ENCODE data around the gene RPS6KB1. TPM values are rescaled to one million over a fixed set of nuclear protein-coding genes. Genes with fewer than 3 reads are reported as not detected.
"Not testable (repeated sequence)": the region's sequence is repeated elsewhere in the genome, so short reads cannot be mapped to it uniquely, and the experiment has no call there.

RPS6KB1 gene
- total RNA-seq, 1 experiment from 2014 or later: 21.6 TPM

- peak overlapping the region; percentile 86 for H3K27ac Mint-ChIP-seq
- H3K9me3 Mint-ChIP-seq: no peaks in the 10 kb centered on the region
- ChIA-PET POLR2A (interaction anchor here (1.0 to 1.9 kb wide), 3 partner anchors 13 to 16 kb away, joined by 5 to 8 read pairs (median 5); no protein-coding TSS in a partner anchor), CTCF (interaction anchor here (0.6 to 2.4 kb wide), 11 partner anchors 10 to 183 kb away, joined by 3 to 24 read pairs (median 6); no protein-coding TSS in a partner anchor)
- no peak overlapping the region for H3K4me3 Mint-ChIP-seq
- H3K36me3 Mint-ChIP-seq: no peaks in the 10 kb centered on the region
- peak; percentile 92 for ATAC-seq
- no peak for TF ChIP-seq SP1 (CRISPR knock-in tag; conservative IDR thresholded peaks at IDR 0.05)
- peak; percentile 90 for TF ChIP-seq GABPB1 (CRISPR knock-in tag; IDR thresholded peaks at IDR 0.05)
- TF ChIP-seq AFF4 (CRISPR knock-in tag; IDR thresholded peaks at IDR 0.05; ENCODE audit: borderline replicate concordance): no peak
- peak; percentile 33; the same call in 1 of the 2 replicates for TF ChIP-seq MAX (CRISPR knock-in tag; IDR thresholded peaks at IDR 0.05)
- H3K4me1 Mint-ChIP-seq: peaks cover 43% of the 10 kb centered on the region
- peak; percentile 56 for DNase-seq (ENCODE audit: low spot score)
- no peaks in the 10 kb centered on the region; the same call in 1 of the 2 replicates for H3K27me3 Mint-ChIP-seq (ENCODE audit: low read depth)
These were observed 39.6 kb upstream of the RPS6KB1 start for GRCh38 chr17:59853168-59853918.

GRCh38 chr17:59853919-59854729 lies 38.8 kb upstream of the RPS6KB1 start:
- not testable (repeated sequence) for ATAC-seq; H3K27ac Mint-ChIP-seq; H3K36me3 Mint-ChIP-seq; H3K9me3 Mint-ChIP-seq; H3K4me3 Mint-ChIP-seq; H3K27me3 Mint-ChIP-seq (ENCODE audit: low read depth); DNase-seq (ENCODE audit: low spot score)
- peak; percentile 86 for TF ChIP-seq GABPB1 (CRISPR knock-in tag; IDR thresholded peaks at IDR 0.05)
- ChIA-PET POLR2A (interaction anchor here (0.6 to 1.9 kb wide), 5 partner anchors 13 to 17 kb away, joined by 3 to 8 read pairs (median 5); no protein-coding TSS in a partner anchor), CTCF (interaction anchor here (0.6 to 2.4 kb wide), 11 partner anchors 11 to 183 kb away, joined by 3 to 24 read pairs (median 6); no protein-coding TSS in a partner anchor)
- H3K4me1 Mint-ChIP-seq: peaks cover 39% of the 10 kb centered on the region

GRCh38 chr17:59856859-59857794 lies 35.8 kb upstream of the RPS6KB1 start:
- DNase-seq (ENCODE audit: low spot score) (no peak), ATAC-seq (peak; percentile 34)
- Mint-ChIP-seq H3K36me3 (peaks cover 18% of the 10 kb centered on the region), H3K4me1 (peaks cover 24% of the 10 kb centered on the region), H3K27ac (peak overlapping the region; percentile 10; the same call in 1 of the 2 replicates), H3K9me3 (no peaks in the 10 kb centered on the region), H3K4me3 (no peak overlapping the region), H3K27me3 (ENCODE audit: low read depth) (no peaks in the 10 kb centered on the region; the same call in 1 of the 2 replicates)
- CTCF ChIA-PET: interaction anchor here (0.5 to 1.7 kb wide), 9 partner anchors 8 to 150 kb away, joined by 3 to 6 read pairs (median 3); partner anchors contain the start of genes PTRH2 and VMP1
- POLR2A ChIA-PET: interaction anchor here (0.6 to 1.8 kb wide), 4 partner anchors 9 to 19 kb away, joined by 3 to 12 read pairs (median 4); no protein-coding TSS in a partner anchor
- no peak for TF ChIP-seq IRF1 (CRISPR knock-in tag; IDR thresholded peaks at IDR 0.05)
- no peak for TF ChIP-seq PRDM15 (CRISPR knock-in tag; IDR thresholded peaks at IDR 0.05)
- TF ChIP-seq JAZF1 (CRISPR knock-in tag; IDR thresholded peaks at IDR 0.05): no peak
- no peak for TF ChIP-seq ATF2 (CRISPR knock-in tag; IDR thresholded peaks at IDR 0.05; ENCODE audit: borderline replicate concordance, low read depth)
- TF ChIP-seq E2F1 (CRISPR knock-in tag; IDR thresholded peaks at IDR 0.05): no peak
- TF ChIP-seq SOX15 (CRISPR knock-in tag; IDR thresholded peaks at IDR 0.05): no peak
- TF ChIP-seq ZMAT4 (CRISPR knock-in tag; IDR thresholded peaks at IDR 0.05): no peak
- no peak for TF ChIP-seq USF2 (CRISPR knock-in tag; IDR thresholded peaks at IDR 0.05)
